HG02642 (cell line): ENCODE results near the gene EYA2.
"Not testable (repeated sequence)": the region's sequence is repeated elsewhere in the genome, so short reads cannot be mapped to it uniquely, and the experiment has no call there.

ENCODE experiments used
- ATAC-seq: cut with Tn5 transposase; IDR thresholded peaks from one replicate; pipeline ENCODE4 v1.9.1; 2021; ENCODE audit warnings: mild to moderate bottlenecking; ENCODE audit not compliant: unreplicated experiment, poor library complexity

EYA2 gene

DNA sequence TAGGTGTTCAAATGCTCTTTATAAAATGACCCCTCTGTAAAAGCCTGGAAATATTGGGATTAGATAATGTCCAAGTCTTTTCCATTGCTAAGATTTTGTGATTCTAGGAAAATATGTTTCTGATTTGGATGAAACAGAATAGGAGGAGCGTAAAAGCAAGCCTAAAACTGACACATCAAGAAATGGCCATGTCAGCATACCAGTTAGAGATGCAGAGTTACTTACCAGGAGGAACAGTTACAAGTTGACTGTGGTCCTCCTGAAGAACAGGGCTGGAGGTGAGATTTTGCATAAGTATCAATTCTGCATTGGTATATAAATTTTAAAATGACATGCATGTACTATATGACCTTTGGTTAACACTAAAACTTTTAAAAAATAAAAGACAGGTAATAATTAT lies 35.3 kb downstream of the EYA2 start:
- ATAC-seq = no peak

DNA sequence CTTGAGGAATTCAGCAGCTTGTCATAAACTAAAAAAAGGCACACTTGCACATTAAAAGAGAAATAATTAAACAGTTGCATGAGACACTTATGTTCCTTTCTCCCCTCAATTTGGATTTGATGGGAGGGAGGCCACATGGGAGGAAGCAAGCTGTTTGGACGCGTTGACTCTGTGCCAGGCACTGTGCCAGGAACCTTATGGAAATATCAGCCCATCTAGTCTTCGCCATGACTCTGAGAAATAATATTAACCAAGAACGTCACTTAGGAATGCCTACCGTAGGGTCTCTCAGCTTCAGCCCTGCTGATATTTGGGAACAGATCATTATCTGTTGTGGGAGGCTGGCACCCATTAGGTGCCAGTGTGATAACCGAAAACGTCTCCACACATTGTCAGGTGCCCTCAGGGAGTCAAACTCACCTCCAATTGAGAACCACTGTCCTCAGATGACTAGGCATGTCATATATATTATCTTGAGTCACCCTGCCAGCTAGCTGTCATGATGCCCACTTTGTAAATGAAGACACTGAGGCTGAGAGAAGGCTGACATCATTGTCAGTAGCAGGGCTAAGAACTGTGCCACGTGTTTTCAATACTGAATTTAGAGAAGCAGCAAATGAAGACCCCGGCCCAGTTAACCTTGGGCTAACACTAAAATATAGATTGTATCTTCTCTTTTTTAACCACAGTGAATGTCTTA lies 36.1 kb downstream of the EYA2 start:
- no peak for ATAC-seq

DNA sequence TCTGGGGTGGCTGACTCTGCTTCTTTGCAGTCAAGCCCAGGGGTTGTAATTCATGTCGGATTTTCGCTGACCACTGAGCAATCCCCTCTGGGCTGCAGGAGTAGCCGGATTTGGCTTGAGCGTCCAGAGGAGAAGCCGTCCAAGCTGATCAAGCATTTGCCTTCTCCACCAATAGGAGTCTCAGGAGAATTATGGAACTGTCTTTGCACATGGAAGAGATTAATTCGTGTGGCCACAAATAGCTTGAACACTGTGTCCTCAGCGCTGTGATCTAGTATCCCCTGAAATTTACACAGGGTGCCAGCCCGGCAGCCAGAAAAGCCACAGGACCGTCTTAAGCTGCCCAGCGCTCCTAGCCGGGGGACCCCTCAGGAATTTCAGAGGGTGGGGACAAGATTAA lies 37.1 kb downstream of the EYA2 start:
- no peak for ATAC-seq

DNA sequence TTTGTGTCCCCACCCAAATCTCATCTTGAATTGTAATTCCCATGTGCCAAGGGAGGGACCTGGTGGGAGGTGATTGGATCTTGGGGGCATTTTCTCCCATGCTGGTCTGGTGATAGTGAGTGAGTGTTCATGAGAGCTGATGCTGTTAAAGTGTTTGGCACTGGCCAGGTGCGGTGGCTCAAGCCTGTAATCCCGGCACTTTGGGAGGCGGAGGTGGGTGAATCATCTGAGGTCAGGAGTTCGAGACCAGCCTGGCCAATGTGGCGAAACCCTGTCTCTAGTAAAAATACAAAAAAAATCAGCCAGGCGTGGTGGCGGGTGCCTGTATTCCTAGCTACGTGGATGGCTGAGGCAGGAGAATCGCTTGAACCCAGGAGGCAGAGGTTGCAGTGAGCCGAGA lies 37.8 kb downstream of the EYA2 start:
- ATAC-seq = not testable (repeated sequence)

DNA sequence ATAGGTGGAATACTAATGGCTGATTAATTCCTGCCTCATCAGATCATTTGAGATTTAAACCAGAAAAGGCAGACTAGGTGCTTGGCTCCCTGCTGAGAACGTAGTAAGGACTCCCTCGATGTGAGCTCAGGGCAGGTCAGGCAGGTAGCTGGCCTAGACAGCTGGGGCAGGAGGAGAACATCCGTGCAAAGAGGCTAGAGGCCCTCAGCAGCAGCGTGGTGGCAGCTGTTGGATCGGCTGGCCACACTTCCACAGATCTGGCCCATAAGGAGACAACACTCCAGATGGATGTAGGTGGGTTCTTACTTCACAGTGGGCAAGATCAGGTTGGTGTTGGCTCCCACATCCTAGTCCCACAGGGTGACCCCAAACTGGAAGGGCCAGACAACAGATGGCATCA lies 38.5 kb downstream of the EYA2 start:
- ATAC-seq = no peak

DNA sequence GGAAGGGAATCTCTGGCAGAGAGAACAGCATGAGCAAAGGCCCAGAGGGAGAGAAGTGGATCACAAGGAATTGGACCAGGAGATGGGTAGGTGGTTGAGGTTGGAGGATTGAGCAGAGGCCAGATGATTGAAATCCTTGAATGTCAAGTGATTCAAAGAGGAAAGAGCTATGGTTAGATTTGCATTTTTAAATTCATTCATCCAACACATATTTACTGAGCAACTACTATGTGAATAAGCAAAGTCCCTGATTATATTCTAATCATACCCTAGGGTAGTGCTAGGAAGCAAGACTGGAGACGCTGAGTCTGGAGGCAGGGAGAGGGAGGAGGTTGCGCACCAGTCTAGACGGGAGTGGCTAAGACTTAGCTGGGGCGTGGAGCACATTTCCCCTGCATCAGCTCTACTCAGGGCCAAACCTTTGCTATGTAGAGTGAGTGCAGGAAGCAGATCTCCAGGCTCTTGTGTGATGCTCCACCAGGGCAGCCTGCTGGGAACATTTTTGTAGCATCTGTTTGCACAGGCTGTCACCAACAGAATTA lies 40.2 kb downstream of the EYA2 start:
- ATAC-seq = no peak

DNA sequence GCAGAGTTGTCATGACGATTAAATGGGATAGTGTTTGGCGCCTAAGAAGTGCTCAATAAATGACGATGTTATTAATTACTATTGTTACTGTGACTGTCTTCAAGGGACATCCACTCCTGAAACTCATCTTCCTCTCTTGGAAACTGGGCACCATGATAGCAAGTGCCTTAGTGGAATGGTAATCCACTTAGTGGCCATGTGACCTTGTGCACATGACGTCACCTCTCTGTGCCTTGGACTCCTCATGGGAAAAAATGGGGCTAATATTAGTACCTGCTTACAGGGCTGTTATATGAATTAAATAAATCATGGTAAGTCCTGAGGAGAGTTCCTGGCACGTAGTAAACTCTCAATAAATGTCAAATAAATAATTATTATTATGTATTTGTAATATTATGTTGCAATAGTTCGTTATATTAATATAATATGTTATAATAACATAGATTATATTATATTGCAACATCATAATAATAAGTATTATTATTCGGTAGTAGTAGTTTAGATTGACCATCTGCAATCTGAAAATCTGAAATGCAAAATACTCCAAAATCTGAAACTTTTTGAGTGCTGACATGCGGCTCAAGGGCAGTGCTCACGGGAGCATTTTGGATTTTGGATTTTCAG lies 40.9 kb downstream of the EYA2 start:
- ATAC-seq = no peak

DNA sequence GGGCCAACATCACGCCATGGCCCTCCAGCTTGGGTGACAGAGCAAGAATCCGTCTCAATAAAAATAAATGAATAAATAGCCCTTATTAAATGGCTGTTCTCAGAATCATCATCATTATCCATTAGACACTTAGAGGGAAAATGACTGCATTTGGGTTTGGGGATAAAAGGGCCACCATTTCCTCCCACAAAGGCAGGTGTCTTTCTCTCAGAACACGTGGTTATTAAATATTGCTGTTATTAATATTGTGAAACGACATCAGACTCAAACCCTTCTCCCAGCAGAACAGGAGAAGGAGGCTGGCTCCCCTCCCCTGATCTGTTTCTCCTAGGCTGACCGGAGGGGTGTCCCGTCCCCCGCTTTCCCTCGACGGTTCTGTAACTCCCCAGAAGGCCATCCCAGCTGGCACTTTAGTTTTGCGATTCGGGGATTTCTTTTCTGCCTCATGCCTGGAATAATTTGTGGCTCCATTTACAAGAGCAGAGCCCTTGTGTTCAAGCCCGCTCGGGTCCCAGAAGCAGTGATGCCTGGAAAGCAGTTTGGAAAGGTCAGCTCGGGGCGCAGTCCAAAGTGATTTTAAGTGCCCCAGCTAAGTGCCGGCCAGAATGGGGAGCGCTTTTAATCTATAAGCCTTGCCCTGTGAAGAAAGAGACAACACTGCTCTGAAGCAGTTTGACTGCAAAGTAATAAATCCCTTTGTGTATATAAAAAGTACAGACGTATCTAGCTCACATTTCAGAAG lies 41.9 kb downstream of the EYA2 start:
- no peak for ATAC-seq

DNA sequence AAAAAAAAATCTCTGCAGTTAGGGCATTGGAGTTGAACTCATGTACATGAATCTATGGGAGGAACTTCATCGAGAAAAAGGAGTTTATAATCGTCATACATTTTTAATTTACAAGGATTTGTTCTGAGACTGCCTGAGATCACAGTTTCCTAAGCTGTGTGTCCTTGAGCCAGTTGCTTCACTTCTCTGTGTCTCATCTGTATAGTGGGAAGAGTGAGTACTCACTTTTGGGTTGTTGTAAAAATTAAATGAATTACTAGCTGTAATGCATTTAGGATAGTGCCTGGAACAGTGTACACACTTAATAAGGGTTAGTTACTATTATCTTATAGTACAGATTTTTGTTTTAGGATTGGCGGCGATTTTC lies 42.5 kb downstream of the EYA2 start:
- no peak for ATAC-seq

DNA sequence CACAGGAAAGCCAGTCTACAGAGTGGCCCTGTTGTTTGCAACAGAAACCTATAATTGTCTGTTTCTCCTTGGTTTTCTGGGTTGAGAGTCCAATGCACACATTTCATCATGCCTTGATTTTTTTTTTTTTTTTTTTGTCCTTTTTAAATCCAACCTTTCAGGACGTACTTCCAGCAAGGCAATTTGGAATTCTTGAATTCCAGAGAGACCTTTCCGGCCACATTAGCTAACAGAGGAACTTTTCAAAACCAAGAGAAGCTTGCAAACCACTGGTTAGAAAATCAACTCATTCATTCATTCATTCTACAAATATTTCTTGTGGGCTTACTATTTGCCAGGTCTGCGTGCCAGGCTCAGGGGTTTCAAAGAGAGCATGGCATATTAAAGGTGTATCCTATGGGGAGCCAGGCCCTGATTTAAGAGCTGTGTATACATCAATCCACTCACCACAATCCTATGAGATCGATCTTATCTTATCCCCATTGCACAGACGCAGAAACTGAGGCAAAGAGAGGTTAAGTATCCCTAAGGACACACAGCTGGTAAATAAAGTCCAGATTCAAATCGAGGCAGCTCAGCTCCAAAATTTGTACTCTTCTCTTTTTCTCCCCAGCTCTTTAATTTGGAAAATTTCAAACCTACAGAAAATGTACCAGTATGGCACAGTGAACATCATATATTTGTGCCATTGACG lies 43.0 kb downstream of the EYA2 start:
- no peak for ATAC-seq

DNA sequence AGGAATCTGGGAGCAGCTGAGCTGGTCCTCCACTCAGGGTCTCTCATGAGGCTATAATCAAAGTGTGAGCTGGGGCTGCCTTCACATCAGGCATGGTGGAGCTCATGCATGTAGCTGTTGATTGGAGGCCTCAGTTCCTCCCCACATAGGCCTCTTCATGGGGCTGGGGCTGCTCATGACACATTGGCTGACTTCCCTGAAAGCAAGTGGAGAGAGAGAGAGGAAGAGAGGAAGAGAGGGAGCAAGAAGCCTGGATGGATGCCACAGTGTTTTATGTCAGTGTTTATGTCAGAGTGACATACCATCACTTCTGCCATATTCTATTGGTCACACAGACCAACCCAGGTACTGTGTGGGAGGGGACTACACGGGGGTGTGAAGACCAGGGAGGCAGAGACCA lies 43.8 kb downstream of the EYA2 start:
- ATAC-seq = no peak

DNA sequence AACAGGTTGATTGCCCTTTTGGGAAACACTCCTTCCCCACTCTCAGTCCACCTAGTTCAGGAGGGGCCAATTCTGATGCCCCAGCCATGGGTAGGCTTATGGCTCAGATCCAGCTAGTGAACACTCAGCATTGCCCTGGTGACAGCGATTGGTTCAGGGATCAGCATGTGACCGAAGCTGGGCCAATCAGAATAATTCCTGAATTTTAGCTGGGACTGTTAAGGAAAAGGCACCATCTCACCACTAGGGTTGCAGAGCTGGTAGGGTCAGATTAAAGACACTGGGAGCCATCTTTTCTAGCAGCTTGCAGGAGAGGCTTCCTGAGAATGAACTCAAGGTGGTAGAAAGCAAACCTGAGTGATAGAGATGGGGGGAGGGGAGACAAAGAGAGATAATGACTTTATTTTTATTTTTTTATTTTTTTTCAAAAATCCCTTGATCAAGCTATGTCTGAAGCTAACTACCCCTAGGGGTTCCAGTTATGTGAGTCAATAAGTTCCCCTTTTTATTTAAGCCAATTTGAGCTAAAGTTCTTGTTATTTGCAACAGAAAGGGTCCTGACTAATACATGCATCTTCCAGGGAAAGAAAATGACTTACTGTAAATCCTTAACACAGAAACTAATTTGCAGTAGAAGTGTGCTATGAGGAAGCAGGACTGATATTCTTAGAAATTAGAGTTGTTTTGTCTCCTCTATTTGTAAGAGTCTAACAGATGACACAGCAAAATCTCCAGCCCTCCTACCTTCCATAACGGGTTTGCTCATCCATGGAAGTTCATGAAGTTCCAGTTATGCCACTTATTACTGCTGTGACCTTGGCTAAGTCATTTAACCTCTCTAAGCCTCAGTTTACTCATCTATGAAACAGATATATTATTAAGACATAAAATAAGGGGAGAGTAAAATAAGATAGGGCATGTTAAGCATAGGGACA lies 44.7 kb downstream of the EYA2 start:
- no peak for ATAC-seq

DNA sequence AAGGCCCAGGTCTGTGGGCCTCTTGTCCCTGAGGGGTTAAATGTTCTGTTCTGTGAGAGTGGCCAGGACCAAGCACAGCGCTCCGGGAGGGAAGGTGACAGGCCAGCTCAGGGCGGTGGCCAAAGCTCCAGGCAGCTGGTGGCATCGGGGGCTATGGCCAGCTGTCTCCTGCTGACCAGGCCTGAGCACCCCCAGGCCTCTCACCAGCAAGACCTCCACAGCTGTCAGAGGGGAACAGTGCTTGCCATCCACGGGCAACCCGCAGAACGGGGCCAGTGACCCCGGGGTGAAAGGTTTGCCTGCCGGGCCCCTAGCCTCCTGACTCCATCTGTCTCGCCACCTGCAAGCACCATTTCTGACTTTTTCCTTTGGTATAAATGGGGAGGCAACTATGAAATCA lies 46.0 kb downstream of the EYA2 start:
- ATAC-seq = no peak

DNA sequence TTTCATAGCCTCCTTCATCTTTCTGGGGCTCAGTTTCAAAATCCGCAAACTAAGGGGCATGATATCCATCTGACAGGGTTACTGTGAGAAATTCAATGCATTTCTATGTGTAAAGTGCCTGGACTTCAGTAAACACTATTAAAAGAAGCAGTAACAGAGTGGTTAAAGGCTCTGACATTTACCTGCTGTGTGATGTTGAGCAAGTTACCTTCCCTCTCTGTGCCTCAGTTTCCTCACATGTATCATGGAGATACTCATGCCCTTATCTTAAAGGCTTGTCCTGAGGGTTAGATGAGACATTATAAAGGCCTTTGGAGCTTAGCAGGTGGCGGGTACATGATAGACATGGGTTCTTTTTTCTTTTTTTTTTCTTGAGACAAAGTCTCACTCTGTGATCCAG lies 46.8 kb downstream of the EYA2 start:
- ATAC-seq = no peak

DNA sequence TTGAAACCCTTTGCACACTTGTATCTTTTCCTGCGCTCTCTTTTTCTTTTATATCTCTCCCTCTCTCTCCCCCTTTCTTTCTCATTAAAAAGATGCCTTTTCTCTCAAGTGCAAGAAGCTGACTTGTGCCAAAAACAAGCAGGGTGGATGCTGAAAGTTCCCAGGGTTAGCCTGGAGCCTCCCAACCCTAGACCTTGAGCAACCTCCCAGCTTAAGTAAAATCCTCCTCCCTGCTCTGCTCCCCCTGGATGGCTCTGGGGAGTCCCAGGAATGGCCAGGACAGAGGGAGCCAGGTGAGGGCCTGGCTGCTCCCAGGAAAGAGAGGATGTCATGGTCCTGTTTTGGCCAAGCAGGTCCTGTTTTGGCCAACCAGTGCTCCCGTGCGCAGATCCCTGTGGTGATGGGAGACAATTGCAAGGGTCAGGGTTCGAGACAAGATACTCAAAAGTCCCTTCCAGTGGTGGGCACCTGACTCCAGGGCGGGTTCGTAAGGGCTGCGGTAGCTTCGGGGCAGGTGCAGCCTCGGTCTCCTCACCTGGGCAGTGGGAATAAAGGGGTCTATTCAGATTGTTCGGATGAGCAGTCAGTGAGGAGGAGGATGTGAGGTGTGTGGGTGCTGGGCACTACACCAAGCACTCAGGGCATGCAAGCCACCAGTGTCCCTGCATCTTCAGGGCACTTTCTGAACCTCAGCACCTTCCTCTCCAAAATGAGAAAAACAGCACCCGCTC lies 49.4 kb downstream of the EYA2 start:
- ATAC-seq = no peak

DNA sequence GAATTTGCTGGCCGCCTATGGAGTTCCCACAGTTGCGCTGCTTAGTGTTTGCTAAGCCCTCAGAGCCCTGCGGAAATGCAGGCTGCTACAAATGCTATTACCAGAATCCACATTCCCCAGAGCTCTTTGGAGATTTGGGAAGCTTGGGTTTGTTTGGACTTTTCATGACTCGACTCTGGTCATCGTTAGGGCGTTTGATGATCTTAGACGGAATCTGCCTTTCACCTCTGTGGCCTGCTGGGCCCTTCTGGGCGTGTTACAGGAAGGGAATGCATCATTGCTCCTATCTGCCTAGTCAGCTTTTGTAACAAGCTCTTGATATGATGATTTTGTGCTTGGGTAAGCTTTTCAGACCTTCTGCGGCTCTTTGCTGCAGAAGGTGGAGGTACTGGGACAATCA lies 50.8 kb downstream of the EYA2 start:
- no peak for ATAC-seq

DNA sequence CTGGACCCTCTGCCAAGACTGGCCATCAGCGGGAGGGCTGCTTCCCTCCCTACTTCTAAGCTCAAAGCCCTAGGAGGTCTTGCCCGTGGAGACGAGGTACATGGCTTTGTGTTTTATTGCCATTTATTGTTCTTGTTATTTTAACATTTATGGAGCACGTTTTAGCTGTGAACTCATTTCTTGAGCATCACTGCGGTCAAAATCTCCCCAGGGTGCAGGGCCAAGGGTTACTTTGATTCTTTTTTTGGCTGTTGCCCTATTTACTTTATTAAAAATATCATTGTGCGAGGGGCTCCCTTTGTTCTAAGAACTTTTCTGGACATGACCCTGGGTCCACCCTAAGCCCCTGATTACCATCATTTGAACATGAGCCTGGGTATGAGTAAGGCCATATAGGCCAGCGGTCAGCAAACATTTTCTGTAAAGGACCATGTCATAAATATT lies 51.6 kb downstream of the EYA2 start:
- no peak for ATAC-seq

DNA sequence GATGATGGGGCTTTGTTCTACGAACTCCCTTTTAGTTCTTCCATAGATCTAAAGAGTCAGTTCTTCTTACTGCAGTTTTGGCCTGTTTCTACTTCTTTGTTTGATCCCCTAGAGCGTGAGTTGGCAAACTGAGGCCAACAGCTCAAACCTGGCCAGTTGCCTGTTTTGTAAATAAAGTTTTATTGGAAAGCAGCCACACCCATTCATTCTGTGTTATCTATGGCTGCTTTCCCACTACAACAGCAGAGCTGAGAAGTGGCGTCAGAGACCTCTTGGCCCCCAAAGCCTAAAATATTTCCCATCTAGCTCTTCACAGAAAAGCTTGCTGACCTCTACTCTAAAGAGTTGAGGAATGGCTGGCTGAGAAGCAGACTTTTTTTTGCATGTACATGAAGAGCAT lies 52.2 kb downstream of the EYA2 start:
- no peak for ATAC-seq

DNA sequence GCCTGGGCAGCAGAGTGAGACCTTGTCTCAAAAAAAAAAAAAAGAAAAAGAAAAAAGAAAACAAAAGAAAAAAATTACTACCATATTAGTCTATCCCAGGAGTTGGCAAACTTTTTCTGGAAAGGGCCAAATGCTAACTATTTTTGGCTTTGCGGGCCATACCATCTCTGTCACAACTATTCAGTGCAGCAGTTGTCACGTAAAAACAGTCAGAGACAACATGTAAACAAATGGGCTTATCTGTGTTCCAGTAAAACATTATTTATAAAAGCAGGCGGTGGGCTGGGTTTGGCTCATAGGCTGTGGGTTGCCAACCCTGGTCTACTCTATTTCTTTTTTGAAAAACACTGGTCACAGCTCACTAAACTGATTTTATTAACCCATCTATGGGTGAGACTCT lies 53.4 kb downstream of the EYA2 start:
- ATAC-seq = no peak
